Effector CD4-positive, alpha-beta T cell (primary cell): Measurements from ENCODE around the gene NSG1.

Experiments
- DNase-seq: peaks from one replicate; pipeline ENCODE4 v3.0.0-alpha.2; 2020

The NSG1 gene

DNA sequence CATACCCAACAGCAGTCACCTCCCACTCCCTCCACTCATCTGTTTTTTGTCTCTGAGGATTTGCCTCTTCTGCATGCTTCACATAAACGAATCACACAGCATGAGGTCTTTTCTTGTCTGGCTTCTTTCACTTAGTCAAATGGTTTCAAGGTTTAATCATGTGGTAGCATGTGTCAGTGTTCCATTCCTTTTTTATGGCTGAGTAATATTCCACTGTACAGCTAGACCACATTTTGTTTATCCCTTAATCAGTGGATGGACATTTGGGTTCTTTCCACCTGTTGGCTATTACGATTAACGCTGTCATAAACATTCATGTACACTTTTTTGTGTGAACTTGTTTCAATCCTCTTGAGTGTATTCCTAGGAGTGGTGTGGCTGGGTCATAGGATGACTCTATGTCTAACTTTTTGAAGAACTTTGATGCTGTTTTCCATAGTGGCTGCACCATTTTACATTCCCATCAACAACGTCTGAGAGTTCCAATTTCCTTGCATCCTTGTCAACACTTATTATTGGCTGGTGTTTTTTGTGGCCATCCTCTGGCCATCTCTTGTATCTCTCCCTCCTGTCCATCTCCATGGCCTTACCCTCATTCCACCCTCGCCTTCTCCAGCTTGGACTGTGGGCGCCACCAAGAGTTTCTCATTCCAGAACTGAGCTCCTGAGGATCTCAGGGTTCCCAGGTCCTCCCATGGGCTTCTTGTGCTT is 12.4 kb upstream of the NSG1 start:
- DNase-seq = no peak

GRCh38 chr4:4376074-4376473 is 10.8 kb upstream of the NSG1 start:
- DNase-seq = no peak

DNA sequence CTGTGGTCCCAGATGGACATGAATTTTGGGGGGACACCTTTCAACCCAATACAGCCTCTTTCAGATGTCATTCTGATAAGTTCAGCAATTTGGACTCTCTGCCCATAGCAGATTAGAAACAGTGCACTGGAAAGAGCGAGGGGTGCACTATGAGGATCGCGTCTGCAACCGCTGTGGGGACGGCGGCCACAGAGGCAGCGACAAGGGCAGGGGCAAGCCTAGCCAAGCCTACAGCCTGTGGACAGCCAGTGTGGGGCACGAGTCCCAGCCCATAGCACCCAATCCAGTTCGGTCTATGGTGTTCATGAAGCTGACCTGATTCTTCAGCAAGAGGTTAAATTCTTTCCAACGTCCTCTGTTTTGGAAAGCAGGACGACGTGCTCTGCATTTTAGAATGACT is 9.7 kb upstream of the NSG1 start:
- DNase-seq = no peak

DNA sequence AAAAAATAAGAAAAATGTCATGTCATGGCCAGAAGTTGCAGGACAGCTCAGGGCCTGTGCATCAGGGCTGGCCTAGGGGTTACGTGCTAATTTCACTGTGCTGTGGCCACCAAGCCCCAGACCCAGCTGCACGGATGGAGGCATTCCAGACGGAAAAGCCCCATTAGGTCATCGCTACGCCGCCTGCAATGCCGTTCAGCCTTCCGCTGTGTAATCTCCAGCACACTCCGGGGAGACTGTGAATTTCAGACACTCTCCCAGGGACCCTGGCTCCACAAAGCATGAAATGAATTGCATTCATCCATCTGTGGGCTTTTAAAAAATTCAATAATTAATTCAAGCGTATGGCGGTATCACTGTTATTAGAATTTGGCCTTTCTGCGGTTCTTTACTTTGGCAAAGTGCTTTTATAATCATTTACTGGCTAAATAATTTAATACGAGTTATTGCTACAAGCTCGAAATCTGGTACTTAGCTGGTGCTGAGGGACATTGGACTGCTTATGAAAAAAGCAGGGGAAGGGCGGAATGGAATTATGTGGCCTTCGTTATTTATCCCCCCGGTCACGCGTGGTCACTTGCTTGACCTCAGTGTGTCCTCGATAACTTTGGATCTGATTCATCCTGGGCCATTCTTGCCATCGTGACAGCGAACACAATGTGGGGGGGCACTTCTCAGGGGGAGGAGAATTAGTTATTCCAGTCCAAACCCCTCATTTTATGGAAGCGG is 9.0 kb upstream of the NSG1 start:
- DNase-seq = no peak

- no peak for DNase-seq
Measured at GRCh38 chr4:4379540-4380087, 7.3 kb upstream of the NSG1 start.

DNA sequence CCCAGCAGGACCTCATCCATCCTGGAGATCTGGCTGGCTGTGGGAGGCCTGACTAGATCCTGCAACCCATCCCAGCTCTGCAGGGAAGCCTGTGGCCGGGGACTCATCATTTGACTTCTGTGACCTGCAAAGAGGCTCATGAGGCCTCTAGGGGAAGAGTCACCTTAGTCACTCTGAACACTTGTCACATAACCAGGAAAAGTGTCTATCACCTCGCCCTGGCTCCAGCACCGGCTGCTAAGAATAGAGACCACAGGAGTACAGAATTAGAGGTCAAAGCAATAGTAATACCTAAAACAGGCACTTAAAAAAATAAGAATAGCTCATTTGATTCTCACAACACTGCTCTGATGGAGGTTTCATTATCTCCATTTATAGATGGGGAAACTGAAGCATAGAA is 3.8 kb upstream of the NSG1 start:
- DNase-seq = no peak

DNA sequence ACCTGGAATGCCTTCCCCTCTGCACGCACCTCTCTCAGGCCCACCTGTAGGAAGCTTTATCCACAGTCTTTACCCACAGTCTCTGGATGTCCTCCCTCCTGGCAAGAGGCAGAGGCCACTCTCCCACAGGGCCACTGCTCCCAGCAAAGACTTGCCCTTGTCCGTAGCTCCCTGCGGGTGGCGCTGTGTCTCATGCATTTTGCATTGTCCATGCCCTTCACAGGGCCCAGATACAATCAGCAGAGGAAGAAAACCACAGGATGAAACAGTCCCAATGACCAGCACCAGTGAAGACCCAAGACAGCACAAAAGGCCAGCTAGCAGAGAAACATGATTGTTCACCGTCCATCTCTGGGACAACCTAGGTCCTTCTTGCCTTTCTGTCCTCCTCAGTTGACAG is 2.1 kb upstream of the NSG1 start:
- no peak for DNase-seq

DNA sequence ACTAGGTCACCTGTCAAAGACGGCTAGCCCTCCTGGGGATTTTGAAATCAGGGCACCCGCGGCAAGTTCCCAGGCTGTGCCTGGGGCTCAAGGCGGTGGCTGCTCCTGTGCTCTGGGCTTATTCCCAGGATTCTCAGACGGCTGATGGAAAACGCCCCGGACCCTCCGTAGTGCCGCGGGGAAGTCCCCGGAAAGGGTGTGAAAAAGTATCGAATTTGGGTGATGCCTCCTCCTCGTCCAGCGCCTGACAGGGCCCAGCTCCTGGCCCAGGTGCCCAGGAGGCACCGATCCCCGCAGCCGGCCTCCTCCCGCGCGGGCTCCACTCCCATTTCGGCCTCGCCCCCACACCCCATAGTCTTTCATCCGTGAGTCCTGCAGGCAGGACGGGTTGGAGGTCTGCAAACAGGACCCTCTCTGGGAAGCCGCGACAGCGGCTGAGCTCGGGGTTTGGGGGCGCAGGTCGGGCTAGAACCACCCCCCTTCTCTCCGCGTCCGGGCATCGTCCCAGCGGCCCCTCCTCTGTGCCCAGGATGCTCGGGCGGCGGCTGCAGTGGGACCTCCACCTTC is 1.1 kb upstream of the NSG1 start:
- no peak for DNase-seq

GRCh38 chr4:4386296-4386735 is 586 bp upstream of the NSG1 start:
- no peak for DNase-seq

GRCh38 chr4:4387531-4388310 is 819 bp downstream of the NSG1 start:
- DNase-seq = no peak

GRCh38 chr4:4388311-4388790 is 1.4 kb downstream of the NSG1 start:
- DNase-seq = no peak

GRCh38 chr4:4388836-4389575 is 2.1 kb downstream of the NSG1 start:
- DNase-seq = no peak

- no peak for DNase-seq
Measured at GRCh38 chr4:4390046-4390445, 3.1 kb downstream of the NSG1 start.

DNA sequence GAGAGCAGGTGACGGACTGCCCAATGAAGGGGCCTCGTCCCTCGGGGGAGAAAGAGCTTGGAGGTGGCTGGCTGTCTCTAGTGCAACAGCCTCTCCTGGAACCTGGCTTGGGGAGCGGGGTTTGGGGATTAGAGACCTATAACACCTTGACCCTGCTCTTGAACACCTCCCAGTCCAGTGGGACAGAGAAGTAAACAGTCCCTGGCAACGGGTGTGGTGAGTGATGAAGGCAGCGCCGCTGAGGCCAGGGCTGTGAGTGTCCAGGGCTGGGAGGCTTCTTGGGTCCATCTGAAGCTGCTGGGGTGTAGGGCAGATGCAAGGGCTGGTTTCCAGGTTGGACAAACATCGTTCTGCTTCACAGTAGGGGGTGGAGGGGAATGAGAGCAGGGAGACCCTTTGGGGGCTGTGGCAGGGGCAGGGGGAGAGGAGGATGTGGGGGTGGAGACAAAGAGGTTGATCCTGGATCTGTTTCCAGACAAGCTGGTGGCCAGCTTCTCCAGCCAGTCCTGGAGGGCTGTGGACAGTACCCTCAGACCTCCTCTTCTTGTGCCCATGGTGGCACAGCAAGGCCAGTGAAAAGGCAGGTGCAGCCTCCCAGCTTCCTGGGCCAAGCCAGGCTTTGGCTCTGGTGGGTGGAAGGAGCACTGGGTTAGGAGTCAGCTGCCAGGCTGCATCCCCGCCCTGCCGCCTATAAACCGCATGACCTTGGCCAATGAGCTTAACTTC is 3.8 kb downstream of the NSG1 start:
- no peak for DNase-seq

GRCh38 chr4:4391866-4392265 is 5.0 kb downstream of the NSG1 start:
- DNase-seq = no peak

- DNase-seq = no peak
Measured at GRCh38 chr4:4392501-4393183, 5.7 kb downstream of the NSG1 start.

DNA sequence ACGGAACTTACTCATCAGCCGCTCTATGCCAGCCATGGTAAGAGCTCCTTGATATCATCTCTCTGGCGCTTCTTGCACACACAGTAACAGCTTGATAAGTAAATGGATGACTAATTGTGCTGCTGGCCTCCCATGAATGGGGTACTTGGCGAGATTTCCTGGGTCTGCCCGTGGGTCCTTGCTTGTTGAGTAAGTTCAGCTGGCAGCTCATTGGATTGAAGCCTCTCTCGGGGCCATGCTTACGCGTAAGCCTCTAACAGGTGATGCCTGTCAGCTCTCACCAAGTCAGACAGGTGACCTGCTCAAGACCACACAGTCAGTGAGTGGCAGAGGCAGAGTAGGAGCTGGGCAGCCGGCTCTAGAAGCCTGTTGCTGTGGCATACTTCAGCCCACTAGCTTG is 7.7 kb downstream of the NSG1 start:
- no peak for DNase-seq

DNA sequence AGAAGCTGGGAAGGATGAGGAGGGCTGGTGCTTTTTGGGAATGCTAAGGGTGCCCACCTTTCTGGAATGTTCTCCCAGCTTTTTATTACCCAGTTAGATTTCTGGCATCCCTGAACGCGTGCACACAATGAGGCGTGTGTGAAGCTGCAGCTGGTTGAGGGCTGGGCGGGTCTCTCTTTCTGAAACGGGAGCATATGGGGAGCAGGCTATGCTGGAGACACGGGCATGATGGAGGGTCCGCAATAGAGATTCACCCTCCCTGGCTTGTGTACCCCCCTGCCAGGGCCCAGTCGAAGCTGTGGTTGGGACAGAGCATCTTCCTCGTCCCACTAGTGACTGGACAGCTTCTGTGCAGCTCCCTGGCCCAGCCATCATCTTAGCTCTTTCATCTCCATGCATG is 8.5 kb downstream of the NSG1 start:
- no peak for DNase-seq

- no peak for DNase-seq
Measured at GRCh38 chr4:4395849-4396627, 9.1 kb downstream of the NSG1 start.
